HEK293 (cell line): ENCODE results near the gene CYRIA.

Experiments used
- CTCF ChIA-PET: fragments of 350-600 bp; formaldehyde crosslinking; extraction: SDS; loops from one replicate; lab custom pipeline; 2021; ENCODE audit warnings: antibody characterized with exemption; lab: Yijun Ruan, JAX
- POLR2A ChIA-PET: fragments of 300-600 bp; formaldehyde crosslinking; extraction: SDS; loops from one replicate; lab custom pipeline; 2020; ENCODE audit warnings: antibody characterized with exemption, inconsistent platforms; lab: Yijun Ruan, JAX
- H3K27ac ChIP-seq: fragments of 200-500 bp; sonication (Bioruptor generic); 2 replicates; pipeline ENCODE4 v1.5.1; 2014; ENCODE audit warnings: low read depth, low read length, control low read depth, inconsistent platforms; ENCODE audit errors: extremely low read depth
- H3K36me3 ChIP-seq, 2 experiments: fragments of 200-500 bp in 1 of 2; sonication (Bioruptor generic) in 1 of 2; 1 replicate in 1 of 2; 2 replicates in 1 of 2; pipeline ENCODE4 v1.5.1; 2014 to 2017; ENCODE audit warnings: inconsistent platforms in 2 of 2, low read length in 2 of 2; ENCODE audit not compliant: control insufficient read depth in 2 of 2, insufficient read depth in 1 of 2
- H3K4me1 ChIP-seq: fragments of 200-500 bp; sonication (Bioruptor generic); 2 replicates; pipeline ENCODE4 v1.5.1; 2014; ENCODE audit warnings: mild to moderate bottlenecking, low read length, inconsistent platforms; ENCODE audit not compliant: control insufficient read depth, insufficient read depth
- H3K4me3 ChIP-seq: 2 replicates; pipeline ENCODE4 v1.5.1; 2011; ENCODE audit warnings: low read depth, mild to moderate bottlenecking, control low read depth, low read length, moderate library complexity
- H3K9me3 ChIP-seq: fragments of 200-500 bp; sonication (Bioruptor generic); 2 replicates; pipeline ENCODE4 v1.5.1; 2014; ENCODE audit warnings: low read depth, low read length, inconsistent platforms; ENCODE audit not compliant: control insufficient read depth, insufficient read depth
- CTCF ChIP-seq: fragments of 450-650 bp; formaldehyde crosslinking; IDR thresholded peaks from 2 replicates; pipeline ENCODE4 v1.5.1; 2016; ENCODE audit warnings: missing biosample characterization, missing genetic modification characterization
- GFI1B ChIP-seq: fragments of 450-650 bp; formaldehyde crosslinking; IDR thresholded peaks from 2 replicates; pipeline ENCODE4 v1.5.1; 2016; ENCODE audit warnings: missing biosample characterization, missing genetic modification characterization
- GLI2 ChIP-seq: fragments of 450-650 bp; formaldehyde crosslinking; IDR thresholded peaks from 2 replicates; pipeline ENCODE4; 2017; ENCODE audit warnings: missing biosample characterization, missing genetic modification characterization, low read depth, borderline replicate concordance
- GLIS1 ChIP-seq: fragments of 450-650 bp; formaldehyde crosslinking; IDR thresholded peaks from 2 replicates; pipeline ENCODE4 v1.5.1; 2016; ENCODE audit warnings: missing biosample characterization, missing genetic modification characterization
- MEIS1 ChIP-seq: sonication (generic); formaldehyde crosslinking; IDR thresholded peaks from 2 replicates; pipeline ENCODE4 v1.8.1; 2022; ENCODE audit warnings: missing genetic modification reagents, mild to moderate bottlenecking, borderline replicate concordance
- PRDM4 ChIP-seq: fragments of 450-650 bp; formaldehyde crosslinking; IDR thresholded peaks from 2 replicates; pipeline ENCODE4 v1.5.1; 2017; ENCODE audit warnings: missing biosample characterization, missing genetic modification characterization
- REST ChIP-seq: fragments of 450-650 bp; formaldehyde crosslinking; IDR thresholded peaks from 2 replicates; pipeline ENCODE4 v1.5.1; 2016; ENCODE audit warnings: missing biosample characterization, missing genetic modification characterization
- TRIM28 ChIP-seq: IDR thresholded peaks from 2 replicates; pipeline ENCODE4 v1.6.1; 2011; ENCODE audit warnings: low read length, control low read depth, borderline replicate concordance
- ZBTB6 ChIP-seq: fragments of 450-650 bp; formaldehyde crosslinking; IDR thresholded peaks from 2 replicates; pipeline ENCODE4 v1.5.1; 2017; ENCODE audit warnings: missing biosample characterization, missing genetic modification characterization
- ZEB2 ChIP-seq: fragments of 450-650 bp; formaldehyde crosslinking; IDR thresholded peaks from 2 replicates; pipeline ENCODE4 v1.5.1; 2016; ENCODE audit warnings: missing biosample characterization, missing genetic modification characterization
- ZFP69B ChIP-seq: fragments of 450-650 bp; formaldehyde crosslinking; IDR thresholded peaks from 2 replicates; pipeline ENCODE4 v1.5.1; 2016; ENCODE audit warnings: missing biosample characterization, missing genetic modification characterization
- ZNF155 ChIP-seq: fragments of 450-650 bp; formaldehyde crosslinking; IDR thresholded peaks from 2 replicates; pipeline ENCODE4 v1.5.1; 2016; ENCODE audit warnings: missing biosample characterization, missing genetic modification characterization
- ZNF280D ChIP-seq: fragments of 450-650 bp; formaldehyde crosslinking; IDR thresholded peaks from 2 replicates; pipeline ENCODE4 v1.5.1; 2016; ENCODE audit warnings: missing biosample characterization, missing genetic modification characterization
- ZNF473 ChIP-seq: fragments of 450-650 bp; formaldehyde crosslinking; IDR thresholded peaks from 2 replicates; pipeline ENCODE4 v1.5.1; 2017; ENCODE audit warnings: missing biosample characterization, missing genetic modification characterization
- ZNF518A ChIP-seq: fragments of 450-650 bp; formaldehyde crosslinking; conservative IDR thresholded peaks from 2 replicates; pipeline ENCODE4 v1.5.1; 2016; ENCODE audit warnings: low read depth, missing biosample characterization, missing genetic modification characterization
- ZNF530 ChIP-seq: fragments of 450-650 bp; formaldehyde crosslinking; IDR thresholded peaks from 2 replicates; pipeline ENCODE4 v1.5.1; 2016; ENCODE audit warnings: low read depth, missing biosample characterization, missing genetic modification characterization
- ZNF658 ChIP-seq: fragments of 450-650 bp; formaldehyde crosslinking; IDR thresholded peaks from 2 replicates; pipeline ENCODE4; 2016; ENCODE audit warnings: missing biosample characterization, missing genetic modification characterization
- ZNF704 ChIP-seq: fragments of 450-650 bp; formaldehyde crosslinking; IDR thresholded peaks from 2 replicates; pipeline ENCODE4 v1.5.1; 2016; ENCODE audit warnings: missing biosample characterization, missing genetic modification characterization
- ZSCAN23 ChIP-seq: fragments of 450-650 bp; formaldehyde crosslinking; IDR thresholded peaks from 2 replicates; pipeline ENCODE4 v1.5.1; 2016; ENCODE audit warnings: missing biosample characterization, missing genetic modification characterization

The CYRIA gene

GRCh38 chr2:16675781-16676180 is 10.1 kb upstream of the CYRIA start:
- Histone ChIP-seq H3K4me1 (no peaks in the 10 kb centered on the region), H3K27ac (no peak overlapping the region), H3K4me3 (no peak overlapping the region), H3K9me3 (no peaks in the 10 kb centered on the region; the same call in 1 of the 2 replicates), H3K36me3 (no peaks in the 10 kb centered on the region)
- ChIA-PET CTCF (no interaction called here), POLR2A (no interaction called here)
- no peak for TF ChIP-seq ZNF280D (tag by site-specific recombination)
- no peak for TF ChIP-seq GLIS1
- TF ChIP-seq ZBTB6 (tag by site-specific recombination) = no peak
- no peak for TF ChIP-seq ZFP69B
- no peak for TF ChIP-seq GFI1B (tag by site-specific recombination)
- TF ChIP-seq ZNF473 = no peak
- no peak for TF ChIP-seq MEIS1 (CRISPR knock-in tag)
- no peak for TF ChIP-seq REST
- no peak for TF ChIP-seq ZNF704 (tag by site-specific recombination)
- no peak for TF ChIP-seq CTCF (tag by site-specific recombination)
- no peak for TF ChIP-seq GLI2 (tag by site-specific recombination)
- no peak for TF ChIP-seq ZNF518A (tag by site-specific recombination)
- TF ChIP-seq TRIM28 = no peak
- TF ChIP-seq ZNF658 (tag by site-specific recombination) = no peak
- TF ChIP-seq ZSCAN23 (tag by site-specific recombination) = no peak
- no peak for TF ChIP-seq ZNF530 (tag by site-specific recombination)
- no peak for TF ChIP-seq ZNF155 (tag by site-specific recombination)
- TF ChIP-seq PRDM4 (tag by site-specific recombination) = no peak
- no peak for TF ChIP-seq ZEB2
